Pancreas (tissue), 10 donors: ENCODE results near the gene TLR1. TPM values are rescaled to one million over a fixed set of nuclear protein-coding genes. Genes with fewer than 3 reads are reported as not detected.

Experiments used
- ATAC-seq, 4 donors: fragments of 200-7000 bp; cut with Tn5 transposase; one replicate each; pipeline versions ENCODE4 v1.8.0 to v1.9.1; 2020; ENCODE audit warnings: mild to moderate bottlenecking in 4 of 4, moderate library complexity in 4 of 4
- DNase-seq, 6 donors: peaks; one replicate each; pipeline ENCODE4 v3.0.0-alpha.2; 2020
- FAIRE-seq: peaks from 2 replicates; lab custom pipeline; 2012; peaks lifted over from hg19 to GRCh38; lab: Jason Lieb, UNC
- H3K27ac ChIP-seq, 4 donors: fragments of 200-600 bp; sonication (generic); 1 replicate in 3 of 4; 2 replicates in 1 of 4; pipeline versions ENCODE4 v1.5.0 to v1.8.0; 2020
- H3K27me3 ChIP-seq, 4 donors: fragments of 200-600 bp; one replicate each; pipeline ENCODE4 v1.8.0; 2021
- H3K36me3 ChIP-seq, 3 donors: fragments of 200-600 bp; sonication (generic) in 1 of 3; one replicate each; pipeline versions ENCODE4 v1.5.0 to v1.8.0; 2020 to 2021
- H3K4me1 ChIP-seq, 3 donors: fragments of 200-600 bp; one replicate each; pipeline ENCODE4 v1.8.0; 2021
- H3K4me3 ChIP-seq, 4 donors: fragments of 200-600 bp; sonication (generic) in 2 of 4; one replicate each; pipeline versions ENCODE4 v1.5.0 to v1.8.0; 2020 to 2021
- H3K9me3 ChIP-seq, 4 donors: fragments of 200-600 bp; one replicate each; pipeline ENCODE4 v1.8.0; 2021
- CTCF ChIP-seq, 4 donors: fragments of 200-600 bp; sonication (generic) in 3 of 4; IDR thresholded peaks; one replicate each; pipeline versions ENCODE4 v1.5.0 to v1.8.0; 2021; ENCODE audit warnings: antibody characterized with exemption in 4 of 4
- WGBS, 2 donors: extraction: QIAGEN DNeasy Blood & Tissue Kit; methylation state at CpG; one replicate each; pipeline ENCODE4 v1.1.7; 2013; 5-methylcytosine and 5-hydroxymethylcytosine counted together
- intact Hi-C, 3 donors: fragments of 100-400 bp; cut with DNase I; formaldehyde crosslinking; loops; one replicate each; pipeline versions ENCODE4 v1.11.1 to v1.14.2; 2022
- polyA plus RNA-seq, 2 donors: library from polyadenylated mRNA; stranded (reverse); fragments of 200-250 nt; gene quantifications; one replicate each; pipeline ENCODE4 v1.2.3, GENCODE V29; 2013
- total RNA-seq, 6 donors: library from RNA; stranded (reverse); fragmentation: NEBNext Ultra II Directional in 4 of 6; extraction: Animal tissue kit (Norgen Biotek cat#: 25700) in 4 of 6; gene quantifications; one replicate each; pipeline versions ENCODE4 v1.2.1 to v1.2.4, GENCODE V29; 2021 to 2023
- donor health status: healthy with polysubstance abuse.
- donor health status: DM: no; HTN: no; CAD: no; lungs with moderate emphysema.
- donor health status: DM: no; HTN: no; CAD: no.
- donor health status: control.
- donor health status: control.
- donor health status: Bipolar disorder and iron deficiency.
- donor health status: DM: yes; HTN: yes; CAD: no.
- donor health status: DM: no; HTN: no; CAD: no.
- donor health status: DM: no; HTN: no; CAD: no.
- donor health status: DM: yes; HTN: yes; CAD: no.

The TLR1 gene
- total and polyA plus RNA-seq, 8 donors, result 1.3 to 25.3 (median 6.1) TPM

- no peak overlapping the region for H3K4me3 ChIP-seq
- H3K36me3 ChIP-seq, result no peaks in the 10 kb centered on the region
- H3K4me1 ChIP-seq, result no peaks in the 10 kb centered on the region
- no peaks in the 10 kb centered on the region for H3K9me3 ChIP-seq
- TF ChIP-seq CTCF (IDR thresholded peaks at IDR 0.05), result peak in 1 of 4 donors; percentile 3
- 85 to 100% methylated on average over 1 of the region's 1 CpG for WGBS, 2 donors
- H3K27me3 ChIP-seq, result no peaks in the 10 kb centered on the region
- no peak for DNase-seq
- FAIRE-seq, result no peak
- intact Hi-C loops, result loop anchor here in 2 of 3 donors (10.0 kb wide), 4 partner anchors 45 to 375 kb away; partner anchors contain the start of genes FAM114A1 (in 1 of the 2) and TLR1 (in 1 of the 2)
- H3K27ac ChIP-seq, result no peak overlapping the region
- ATAC-seq, result no peak
Observed at GRCh38 chr4:38759790-38760122, 44.8 kb downstream of the TLR1 start.

- no peak overlapping the region for H3K27ac ChIP-seq
- FAIRE-seq, result peak; percentile 47
- H3K9me3 ChIP-seq, result no peaks in the 10 kb centered on the region
- no peaks in the 10 kb centered on the region for H3K36me3 ChIP-seq
- no peak overlapping the region for H3K4me3 ChIP-seq
- TF ChIP-seq CTCF (IDR thresholded peaks at IDR 0.05), result peak; percentile 15 to 62 (median 56)
- H3K4me1 ChIP-seq, result no peaks in the 10 kb centered on the region
- 10 to 11% methylated on average over 8 of the region's 8 CpGs for WGBS, 2 donors
- intact Hi-C loops, result loop anchor here in 1 of 3 donors (10.0 kb wide), 2 partner anchors 46 to 376 kb away; partner anchors contain the start of gene TLR1
- H3K27me3 ChIP-seq, result no peaks in the 10 kb centered on the region
- peak in 4 of 6 donors; percentile 19 to 57 (median 32) for DNase-seq
- peak; percentile 68 to 83 (median 82) for ATAC-seq
Observed at GRCh38 chr4:38759113-38759789, 45.3 kb downstream of the TLR1 start.

- H3K4me1 ChIP-seq, result no peaks in the 10 kb centered on the region
- no peak for FAIRE-seq
- no peaks in the 10 kb centered on the region for H3K9me3 ChIP-seq
- no peak overlapping the region for H3K4me3 ChIP-seq
- WGBS, 2 donors, result 68 to 72% methylated on average over 6 of the region's 6 CpGs
- no peak overlapping the region for H3K27ac ChIP-seq
- no peaks in the 10 kb centered on the region for H3K36me3 ChIP-seq
- H3K27me3 ChIP-seq, result no peaks in the 10 kb centered on the region
- DNase-seq, result peak in 1 of 6 donors; percentile 29
- peak in 3 of 4 donors; percentile 19 to 25 (median 20) for TF ChIP-seq CTCF (IDR thresholded peaks at IDR 0.05)
- intact Hi-C loops, result loop anchor here in 1 of 3 donors (10.0 kb wide), 2 partner anchors 47 to 377 kb away; partner anchors contain the start of gene TLR1
- ATAC-seq, result peak in 3 of 4 donors; percentile 36 to 47 (median 40)
Observed at GRCh38 chr4:38757945-38758600, 46.5 kb downstream of the TLR1 start.

GRCh38 chr4:38752941-38753806 lies 51.4 kb downstream of the TLR1 start:
- Histone ChIP-seq H3K4me3 (no peak overlapping the region), H3K27ac (peak overlapping the region in 2 of 4 donors; percentile 28 to 36), H3K9me3 (no peaks in the 10 kb centered on the region), H3K36me3 (no peaks in the 10 kb centered on the region), H3K27me3 (no peaks in the 10 kb centered on the region), H3K4me1 (no peaks in the 10 kb centered on the region)
- peak in 4 of 6 donors; percentile 42 to 57 (median 46) for DNase-seq
- WGBS, 2 donors, result 67 to 69% methylated on average over 19 of the region's 19 CpGs
- intact Hi-C loops, result loop anchor here in 1 of 3 donors (10.0 kb wide), 2 partner anchors 52 to 382 kb away; partner anchors contain the start of gene TLR1
- no peak for TF ChIP-seq CTCF (IDR thresholded peaks at IDR 0.05)
- FAIRE-seq, result no peak
- peak; percentile 77 to 89 (median 84) for ATAC-seq
